ENCODE data around the gene HEBP2. TPM values are rescaled to one million over a fixed set of nuclear protein-coding genes. Genes with fewer than 3 reads are reported as not detected.

HEBP2 gene
- polyA plus RNA-seq, 1 experiment = 14.5 TPM

DNA sequence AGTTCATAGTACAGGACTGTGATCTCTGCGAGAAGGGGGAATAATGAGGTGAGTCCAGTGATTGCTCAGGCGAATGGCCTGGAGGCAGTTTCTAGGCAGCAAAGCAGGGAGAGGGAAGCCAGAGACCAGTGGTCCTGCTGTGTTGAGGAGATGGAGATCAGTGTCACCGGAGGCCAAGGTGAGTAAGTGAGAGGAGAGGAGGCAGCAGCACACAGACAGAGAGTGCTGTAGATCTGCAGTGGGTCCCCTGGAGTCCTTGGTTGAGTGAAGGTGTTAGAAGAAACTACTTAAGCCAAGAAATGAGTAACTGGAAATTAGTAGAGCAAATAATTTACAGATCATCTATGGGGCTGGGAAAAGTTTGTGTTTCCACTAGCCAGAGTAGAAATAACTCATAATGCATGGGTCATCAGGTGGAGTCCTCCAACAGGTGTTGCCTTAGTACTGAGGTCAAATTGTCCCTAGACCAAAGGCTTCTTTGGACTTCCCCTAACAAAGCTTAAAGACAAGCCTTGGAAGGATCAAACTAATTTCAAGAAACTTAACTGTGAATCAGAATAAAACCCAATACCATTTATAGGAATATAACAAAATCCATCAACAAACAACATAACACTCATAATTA lies 13.6 kb downstream of the HEBP2 start:
- Histone ChIP-seq H3K36me3 (ENCODE audit: control insufficient read depth, insufficient read depth, low read length) (peaks cover 3% of the 10 kb centered on the region), H3K4me3 (ENCODE audit: low read depth, low read length) (no peak overlapping the region), H3K27me3 (ENCODE audit: control insufficient read depth, insufficient read depth, low read length) (no peaks in the 10 kb centered on the region)
- TF ChIP-seq CTCF (IDR thresholded peaks at IDR 0.05; ENCODE audit: insufficient read depth, low read depth, low read length) = no peak
- no peak for DNase-seq (ENCODE audit: low read depth)
- POLR2A ChIA-PET = no interaction called here
- CTCF ChIA-PET = interaction anchor here (1.5 kb wide), 1 partner anchor 302 kb away, joined by 4 read pairs; no protein-coding TSS in a partner anchor

DNA sequence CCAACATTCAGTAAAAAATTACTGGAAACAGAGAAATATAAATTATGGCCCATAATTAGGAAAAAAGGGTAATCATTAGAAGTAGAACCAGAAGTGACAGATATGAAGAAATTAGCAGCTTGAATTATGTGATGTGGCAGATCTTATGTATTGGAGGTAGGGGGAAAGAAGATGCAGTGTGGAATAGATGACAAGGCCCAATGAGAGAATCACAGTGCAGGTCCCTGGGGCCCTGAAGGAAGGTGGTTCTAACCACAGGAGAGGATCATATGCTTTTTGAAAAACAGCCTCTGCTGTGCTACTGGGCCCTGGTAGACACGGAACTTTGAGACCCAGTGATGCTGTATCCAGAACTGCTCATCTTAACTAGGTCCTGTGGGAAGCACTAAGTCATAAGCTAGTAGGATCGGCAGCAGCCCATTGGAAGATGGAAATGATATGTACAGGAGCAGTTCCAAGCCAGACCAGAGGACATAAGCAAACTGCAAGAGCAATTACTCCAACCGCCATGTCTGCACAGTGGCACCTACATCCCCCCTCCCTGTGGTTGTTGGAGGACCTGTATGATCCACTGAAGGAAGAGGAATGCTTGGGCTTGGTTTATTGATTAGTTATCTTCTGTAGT lies 14.2 kb downstream of the HEBP2 start:
- POLR2A ChIA-PET = no interaction called here

DNA sequence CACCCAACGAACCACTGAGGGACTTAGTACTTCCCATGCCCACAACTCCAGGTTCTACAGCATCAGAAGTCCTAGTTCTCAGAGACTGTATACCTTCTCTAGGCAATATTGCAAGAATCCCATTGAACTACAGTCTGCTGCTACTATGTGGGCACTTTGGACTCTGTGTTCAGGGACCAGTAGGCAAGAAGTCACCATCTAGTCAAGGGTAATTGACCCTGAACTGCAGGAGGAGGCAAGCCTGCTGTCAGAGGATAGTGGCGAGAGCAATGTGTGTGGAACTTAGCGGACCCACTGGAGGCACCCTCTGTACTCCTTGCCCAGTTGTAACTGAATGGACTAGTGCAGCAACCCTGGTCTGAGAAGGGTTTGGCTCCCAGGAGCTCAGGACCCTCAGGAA lies 15.7 kb downstream of the HEBP2 start:
- DNase-seq (ENCODE audit: low read depth) = no peak
- TF ChIP-seq CTCF (IDR thresholded peaks at IDR 0.05; ENCODE audit: insufficient read depth, low read depth, low read length) = no peak
- CTCF ChIA-PET = no interaction called here
- POLR2A ChIA-PET = no interaction called here
- H3K4me3 ChIP-seq (ENCODE audit: low read depth, low read length) = no peak overlapping the region
- H3K36me3 ChIP-seq (ENCODE audit: control insufficient read depth, insufficient read depth, low read length) = peaks cover 1% of the 10 kb centered on the region
- no peaks in the 10 kb centered on the region for H3K27me3 ChIP-seq (ENCODE audit: control insufficient read depth, insufficient read depth, low read length)

More for the DNA sequence above, 14.2 kb downstream of the HEBP2 start:
- H3K4me3 ChIP-seq (ENCODE audit: low read depth, low read length) = no peak overlapping the region
- no peak for DNase-seq (ENCODE audit: low read depth)
- CTCF ChIA-PET = interaction anchor here (1.5 kb wide), 1 partner anchor 303 kb away, joined by 4 read pairs; no protein-coding TSS in a partner anchor
- H3K27me3 ChIP-seq (ENCODE audit: control insufficient read depth, insufficient read depth, low read length) = no peaks in the 10 kb centered on the region
- peaks cover 3% of the 10 kb centered on the region for H3K36me3 ChIP-seq (ENCODE audit: control insufficient read depth, insufficient read depth, low read length)
- TF ChIP-seq CTCF (IDR thresholded peaks at IDR 0.05; ENCODE audit: insufficient read depth, low read depth, low read length) = no peak

DNA sequence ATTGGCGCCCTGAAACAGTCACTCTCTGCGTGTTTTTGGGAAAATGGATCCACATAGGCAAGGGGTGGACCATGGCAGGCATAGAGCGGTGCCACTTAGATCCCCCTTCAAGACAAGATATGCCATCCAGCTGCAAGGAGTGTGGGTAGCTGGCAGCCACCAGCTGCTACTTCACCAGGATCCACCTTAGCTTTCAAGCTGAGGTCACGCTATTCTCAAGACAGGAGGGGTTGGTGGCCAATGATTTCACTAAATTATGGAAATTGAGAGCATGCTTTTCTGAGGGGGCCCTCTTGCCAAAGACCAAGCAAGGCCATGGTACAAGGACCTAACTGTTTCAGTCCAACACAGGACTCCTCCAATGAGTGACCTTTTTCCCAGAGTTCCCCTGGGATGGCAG lies 16.3 kb downstream of the HEBP2 start:
- DNase-seq (ENCODE audit: low read depth) = no peak
- CTCF ChIA-PET = interaction anchor here (0.5 to 0.9 kb wide), 2 partner anchors 10 to 165 kb away, joined by 3 read pairs; no protein-coding TSS in a partner anchor
- POLR2A ChIA-PET = no interaction called here
- no peak for TF ChIP-seq CTCF (IDR thresholded peaks at IDR 0.05; ENCODE audit: insufficient read depth, low read depth, low read length)
- Histone ChIP-seq H3K36me3 (ENCODE audit: control insufficient read depth, insufficient read depth, low read length) (no peaks in the 10 kb centered on the region; the same call in none of the 2 replicates), H3K4me3 (ENCODE audit: low read depth, low read length) (no peak overlapping the region), H3K27me3 (ENCODE audit: control insufficient read depth, insufficient read depth, low read length) (no peaks in the 10 kb centered on the region)

DNA sequence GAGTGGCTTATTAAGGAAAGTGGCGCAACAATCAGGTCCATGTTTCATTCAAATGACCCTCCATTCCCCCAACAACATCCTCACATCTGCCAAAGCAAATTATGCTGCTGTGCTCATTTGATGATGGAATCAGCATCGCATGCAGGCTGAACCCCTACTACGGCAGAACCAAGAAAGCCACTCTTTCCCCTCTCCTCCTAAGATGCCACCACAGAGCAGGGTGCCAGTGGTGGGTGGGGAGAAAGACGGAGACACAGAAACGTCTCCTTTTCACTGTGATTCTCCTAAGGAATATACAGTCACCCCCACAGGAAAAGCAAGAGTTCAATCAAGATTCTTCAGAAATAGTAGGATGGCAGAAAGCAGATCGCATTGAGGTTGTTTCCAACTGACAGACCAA lies 17.1 kb downstream of the HEBP2 start:
- ChIA-PET POLR2A (no interaction called here), CTCF (interaction anchor here (0.8 to 0.9 kb wide), 2 partner anchors 10 to 313 kb away, joined by 3 read pairs; no protein-coding TSS in a partner anchor)
- H3K4me3 ChIP-seq (ENCODE audit: low read depth, low read length) = no peak overlapping the region

More for the DNA sequence above, 17.1 kb downstream of the HEBP2 start:
- no peaks in the 10 kb centered on the region for H3K27me3 ChIP-seq (ENCODE audit: control insufficient read depth, insufficient read depth, low read length)
- no peaks in the 10 kb centered on the region; the same call in none of the 2 replicates for H3K36me3 ChIP-seq (ENCODE audit: control insufficient read depth, insufficient read depth, low read length)
- no peak for DNase-seq (ENCODE audit: low read depth)
- no peak for TF ChIP-seq CTCF (IDR thresholded peaks at IDR 0.05; ENCODE audit: insufficient read depth, low read depth, low read length)

Measured in BJ (cell line).